NOMO-1 treated with DMSO at 0.1 percent for 48 hours (cell line): ENCODE results near the gene RALGPS1.
"Not testable (repeated sequence)": the region's sequence is repeated elsewhere in the genome, so short reads cannot be mapped to it uniquely, and the experiment has no call there.

Source experiments
- DNase-seq: peaks from one replicate; lab custom pipeline; 2025; ENCODE audit not compliant: unreplicated experiment; lab: John Stamatoyannopoulos, UW

RALGPS1 gene

GRCh38 chr9:127132375-127132774 is 217.8 kb downstream of the RALGPS1 start:
- no peak for DNase-seq

- no peak for DNase-seq
Observed at GRCh38 chr9:127132921-127133647, 218.5 kb downstream of the RALGPS1 start.

- DNase-seq, result no peak
Observed at GRCh38 chr9:127133739-127134167, 219.2 kb downstream of the RALGPS1 start.

- DNase-seq, result no peak
Observed at GRCh38 chr9:127135056-127135745, 220.6 kb downstream of the RALGPS1 start.

GRCh38 chr9:127136081-127136879 is 221.7 kb downstream of the RALGPS1 start:
- DNase-seq, result no peak

GRCh38 chr9:127136880-127137639 is 222.5 kb downstream of the RALGPS1 start:
- DNase-seq, result no peak

- DNase-seq, result no peak
Observed at GRCh38 chr9:127137640-127138360, 223.2 kb downstream of the RALGPS1 start.

GRCh38 chr9:127138444-127138843 is 223.9 kb downstream of the RALGPS1 start:
- no peak for DNase-seq

- DNase-seq, result no peak
Observed at GRCh38 chr9:127139071-127139731, 224.6 kb downstream of the RALGPS1 start.

GRCh38 chr9:127139775-127140174 is 225.2 kb downstream of the RALGPS1 start:
- no peak for DNase-seq

- DNase-seq, result no peak
Observed at GRCh38 chr9:127140181-127140580, 225.6 kb downstream of the RALGPS1 start.

GRCh38 chr9:127140842-127141675 is 226.5 kb downstream of the RALGPS1 start:
- DNase-seq, result no peak

- DNase-seq, result no peak
Observed at GRCh38 chr9:127142291-127142690, 227.7 kb downstream of the RALGPS1 start.

GRCh38 chr9:127142931-127143464 is 228.4 kb downstream of the RALGPS1 start:
- DNase-seq, result no peak

- DNase-seq, result no peak
Observed at GRCh38 chr9:127143920-127144465, 229.4 kb downstream of the RALGPS1 start.

GRCh38 chr9:127144670-127145445 is 230.3 kb downstream of the RALGPS1 start:
- no peak for DNase-seq

- not testable (repeated sequence) for DNase-seq
Observed at GRCh38 chr9:127146841-127147240, 232.3 kb downstream of the RALGPS1 start.

GRCh38 chr9:127147251-127147650 is 232.7 kb downstream of the RALGPS1 start:
- no peak for DNase-seq
